Caco-2 (cell line): ENCODE measurements around the gene PTP4A1. TPM values are rescaled to one million over a fixed set of nuclear protein-coding genes. Genes with fewer than 3 reads are reported as not detected.

ENCODE experiments used
- BruUV-seq: library from RNA; stranded (reverse); fragments of 400-500 nt; replicated peaks from 2 replicates; lab custom pipeline; 2021; lab: Mats Ljungman, UMichigan
- CTCF ChIA-PET: fragments of 300-600 bp; sonication (Branson Sonifier 250); formaldehyde crosslinking; loops from one replicate; lab custom pipeline; 2022; ENCODE audit warnings: antibody characterized with exemption; lab: Charles Lee
- POLR2A ChIA-PET: fragments of 300-600 bp; sonication (Branson Sonifier 250); formaldehyde crosslinking; loops from one replicate; lab custom pipeline; 2022; ENCODE audit warnings: antibody characterized with exemption; lab: Charles Lee
- DNase-seq, 2 experiments: peaks; one replicate each; pipeline versions ENCODE4 v3.0.0 to v3.0.0-alpha.2; 2020 to 2022
- H3K27me3 ChIP-seq: replicated peaks from 2 replicates; pipeline ENCODE4 v1.6.0; 2011; ENCODE audit warnings: low read length; ENCODE audit not compliant: control insufficient read depth, insufficient read depth
- H3K36me3 ChIP-seq: 2 replicates; pipeline ENCODE4 v1.5.1; 2011; ENCODE audit warnings: low read length; ENCODE audit not compliant: control insufficient read depth, insufficient read depth
- H3K4me1 ChIP-seq: fragments of 250-450 bp; sonication (Bioruptor Pico); 2 replicates; pipeline ENCODE4 v1.5.1; 2020; ENCODE audit warnings: mild to moderate bottlenecking
- H3K4me3 ChIP-seq: 2 replicates; pipeline ENCODE4 v1.5.1; 2011; ENCODE audit warnings: low read depth, mild to moderate bottlenecking, control low read depth, low read length
- H3K9me3 ChIP-seq: fragments of 250-450 bp; sonication (Bioruptor Pico); 2 replicates; pipeline ENCODE4 v1.5.1; 2020; ENCODE audit warnings: mild to moderate bottlenecking, moderate library complexity
- H3K27ac Mint-ChIP-seq: one replicate; pipeline ENCODE4 v1.8.0; 2022; ENCODE audit warnings: mixed read lengths; ENCODE audit not compliant: unreplicated experiment
- H3K27me3 Mint-ChIP-seq: one replicate; pipeline ENCODE4 v1.8.0; 2022; ENCODE audit warnings: mixed read lengths; ENCODE audit not compliant: insufficient read depth, unreplicated experiment
- H3K36me3 Mint-ChIP-seq: one replicate; pipeline ENCODE4 v1.8.0; 2022; ENCODE audit warnings: mild to moderate bottlenecking, mixed read lengths; ENCODE audit not compliant: insufficient read depth, unreplicated experiment
- H3K4me1 Mint-ChIP-seq: one replicate; pipeline ENCODE4 v1.8.0; 2022; ENCODE audit warnings: low read depth, mixed read lengths; ENCODE audit not compliant: unreplicated experiment
- H3K4me3 Mint-ChIP-seq: one replicate; pipeline ENCODE4 v1.8.0; 2022; ENCODE audit warnings: mild to moderate bottlenecking, moderate library complexity, mixed read lengths; ENCODE audit not compliant: unreplicated experiment
- H3K9me3 Mint-ChIP-seq: one replicate; pipeline ENCODE4 v1.8.0; 2022; ENCODE audit warnings: mixed read lengths; ENCODE audit not compliant: unreplicated experiment
- CTCF ChIP-seq, 2 experiments: fragments of 200-600 bp in 1 of 2; IDR thresholded peaks; 1 replicate in 1 of 2; 2 replicates in 1 of 2; pipeline versions ENCODE4 v1.5.1 to v1.8.0; 2011 to 2022; ENCODE audit warnings: antibody characterized with exemption in 1 of 2, control low read depth in 1 of 2, inconsistent platforms in 1 of 2, low read depth in 1 of 2, low read length in 1 of 2, mild to moderate bottlenecking in 1 of 2, moderate library complexity in 1 of 2; ENCODE audit not compliant: insufficient read depth in 1 of 2, severe bottlenecking in 1 of 2, unreplicated experiment in 1 of 2
- intact Hi-C: fragments of 100-400 bp; cut with micrococcal nuclease; formaldehyde crosslinking; loops from one replicate; pipeline ENCODE4 v1.10.0; 2022; ENCODE audit not compliant: unreplicated experiment
- total RNA-seq: library from RNA; stranded (reverse); gene quantifications from 2 replicates; pipeline ENCODE4 v1.2.3, GENCODE V29; 2022

The PTP4A1 gene
- total RNA-seq, 1 experiment from 2014 or later = 129 TPM

GRCh38 chr6:63525186-63525878 is 46.9 kb upstream of the PTP4A1 start:
- peaks cover 23% of the 10 kb centered on the region for H3K4me1 ChIP-seq
- no peaks in the 10 kb centered on the region for H3K27me3 ChIP-seq
- ChIA-PET POLR2A (no interaction called here), CTCF (interaction anchor here (0.8 to 1.0 kb wide), 3 partner anchors 9 to 142 kb away, joined by 3 to 4 read pairs (median 3); no protein-coding TSS in a partner anchor)
- H3K36me3 ChIP-seq = no peaks in the 10 kb centered on the region
- no TSS peak for BruUV-seq
- Mint-ChIP-seq H3K36me3 (no peaks in the 10 kb centered on the region), H3K27me3 (no peaks in the 10 kb centered on the region), H3K9me3 (no peaks in the 10 kb centered on the region), H3K4me1 (peaks cover 29% of the 10 kb centered on the region), H3K4me3 (no peak overlapping the region), H3K27ac (no peak overlapping the region)
- H3K9me3 ChIP-seq = peaks cover 3% of the 10 kb centered on the region; the same call in 1 of the 2 replicates
- intact Hi-C loops = no loop called here
- DNase-seq = no peak
- TF ChIP-seq CTCF (IDR thresholded peaks at IDR 0.05; ENCODE audit: insufficient read depth in 1 of 2, low read depth in 1 of 2, low read length in 1 of 2, severe bottlenecking in 1 of 2, unreplicated experiment in 1 of 2) = no peak
- H3K4me3 ChIP-seq = no peak overlapping the region

GRCh38 chr6:63526931-63527330 is 45.3 kb upstream of the PTP4A1 start:
- Mint-ChIP-seq H3K4me3 (no peak overlapping the region), H3K27ac (no peak overlapping the region), H3K9me3 (no peaks in the 10 kb centered on the region), H3K36me3 (no peaks in the 10 kb centered on the region), H3K4me1 (peaks cover 20% of the 10 kb centered on the region), H3K27me3 (no peaks in the 10 kb centered on the region)
- no peak overlapping the region for H3K4me3 ChIP-seq
- intact Hi-C loops = no loop called here
- no TSS peak for BruUV-seq
- peaks cover 3% of the 10 kb centered on the region; the same call in 1 of the 2 replicates for H3K9me3 ChIP-seq
- ChIA-PET CTCF (no interaction called here), POLR2A (no interaction called here)
- H3K4me1 ChIP-seq = peaks cover 14% of the 10 kb centered on the region
- no peaks in the 10 kb centered on the region for H3K27me3 ChIP-seq
- DNase-seq = no peak
- no peaks in the 10 kb centered on the region for H3K36me3 ChIP-seq
- TF ChIP-seq CTCF (IDR thresholded peaks at IDR 0.05; ENCODE audit: insufficient read depth in 1 of 2, low read depth in 1 of 2, low read length in 1 of 2, severe bottlenecking in 1 of 2, unreplicated experiment in 1 of 2) = no peak

- H3K9me3 Mint-ChIP-seq = no peaks in the 10 kb centered on the region
- no TSS peak for BruUV-seq
Observed at GRCh38 chr6:63527658-63528514, 44.4 kb upstream of the PTP4A1 start.

More at GRCh38 chr6:63527658-63528514, 44.4 kb upstream of the PTP4A1 start:
- Histone ChIP-seq H3K9me3 (peaks cover 3% of the 10 kb centered on the region; the same call in 1 of the 2 replicates), H3K36me3 (no peaks in the 10 kb centered on the region), H3K4me3 (no peak overlapping the region), H3K27me3 (no peaks in the 10 kb centered on the region), H3K4me1 (peaks cover 5% of the 10 kb centered on the region; the same call in 1 of the 2 replicates)
- DNase-seq = no peak
- Mint-ChIP-seq H3K4me3 (no peak overlapping the region), H3K4me1 (peaks cover 20% of the 10 kb centered on the region), H3K27me3 (no peaks in the 10 kb centered on the region), H3K36me3 (no peaks in the 10 kb centered on the region), H3K27ac (no peak overlapping the region)
- ChIA-PET CTCF (no interaction called here), POLR2A (no interaction called here)
- intact Hi-C loops = no loop called here
- no peak for TF ChIP-seq CTCF (IDR thresholded peaks at IDR 0.05; ENCODE audit: insufficient read depth in 1 of 2, low read depth in 1 of 2, low read length in 1 of 2, severe bottlenecking in 1 of 2, unreplicated experiment in 1 of 2)
